ENCODE measurements around the gene EPHA10.
"Not testable (repeated sequence)": the region's sequence is repeated elsewhere in the genome, so short reads cannot be mapped to it uniquely, and the experiment has no call there.

Gene EPHA10

DNA sequence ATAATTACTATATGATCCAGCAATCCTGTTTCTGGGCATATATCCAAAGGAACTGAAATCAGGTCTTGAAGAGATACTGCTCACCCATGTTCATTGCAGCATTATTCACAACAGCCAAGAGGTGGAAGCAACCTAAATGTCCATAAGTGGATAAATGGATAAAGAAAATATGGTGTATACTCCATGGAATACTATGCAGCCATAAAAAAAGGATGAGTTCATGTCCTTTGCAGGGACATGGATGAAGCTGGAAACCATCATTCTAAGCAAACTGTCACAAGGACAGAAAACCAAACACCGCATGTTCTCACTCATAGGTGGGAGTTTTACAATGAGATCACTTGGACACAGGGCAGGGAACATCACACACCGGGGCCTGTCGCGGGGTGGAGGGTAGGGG lies 26.3 kb downstream of the EPHA10 start:
- H3K9ac ChIP-seq (ENCODE audit: low read length in 5 of 5); H3K36me3 ChIP-seq (ENCODE audit: control insufficient read depth in 5 of 5, insufficient read depth in 5 of 5, low read length in 5 of 5); H3K9me3 ChIP-seq (ENCODE audit: control insufficient read depth in 5 of 5, low read length in 5 of 5); H3K4me3 ChIP-seq (ENCODE audit: low read depth in 1 of 5, low read length in 5 of 5); H3K4me1 ChIP-seq (ENCODE audit: control insufficient read depth in 5 of 5, insufficient read depth in 5 of 5, low read length in 5 of 5); H3K27ac ChIP-seq (ENCODE audit: low read depth, low read length): not testable (repeated sequence)
- H3K27me3 ChIP-seq (ENCODE audit: control insufficient read depth in 5 of 5, insufficient read depth in 4 of 5, low read length in 5 of 5) = peaks cover 14 to 39% (median 22%) of the 10 kb centered on the region in 5 donors

DNA sequence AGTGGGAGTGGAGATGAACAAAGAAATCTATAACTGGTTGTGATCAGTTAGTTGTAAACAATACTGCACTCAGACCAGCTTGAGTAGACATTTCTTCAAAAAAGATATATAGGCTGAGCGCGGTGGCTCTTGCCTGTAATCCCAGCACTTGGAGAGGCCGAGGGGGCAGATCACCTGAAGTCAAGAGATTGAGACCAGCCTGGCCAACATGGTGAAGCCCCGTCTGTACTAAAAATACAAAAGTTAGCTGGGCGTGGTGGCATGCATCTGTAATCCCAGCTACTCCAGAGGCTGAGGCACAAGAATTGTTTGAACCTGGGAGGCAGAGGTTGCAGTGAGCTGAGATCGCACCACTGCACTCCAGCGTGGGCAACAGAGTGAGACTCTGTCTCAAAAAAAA lies 26.9 kb downstream of the EPHA10 start:
- H3K9me3 ChIP-seq (ENCODE audit: control insufficient read depth in 5 of 5, low read length in 5 of 5); H3K9ac ChIP-seq (ENCODE audit: low read length in 5 of 5); H3K4me3 ChIP-seq (ENCODE audit: low read depth in 1 of 5, low read length in 5 of 5); H3K27ac ChIP-seq (ENCODE audit: low read depth, low read length); H3K4me1 ChIP-seq (ENCODE audit: control insufficient read depth in 5 of 5, insufficient read depth in 5 of 5, low read length in 5 of 5); H3K36me3 ChIP-seq (ENCODE audit: control insufficient read depth in 5 of 5, insufficient read depth in 5 of 5, low read length in 5 of 5): not testable (repeated sequence)
- peaks cover 20 to 43% (median 23%) of the 10 kb centered on the region in 5 donors for H3K27me3 ChIP-seq (ENCODE audit: control insufficient read depth in 5 of 5, insufficient read depth in 4 of 5, low read length in 5 of 5)

DNA sequence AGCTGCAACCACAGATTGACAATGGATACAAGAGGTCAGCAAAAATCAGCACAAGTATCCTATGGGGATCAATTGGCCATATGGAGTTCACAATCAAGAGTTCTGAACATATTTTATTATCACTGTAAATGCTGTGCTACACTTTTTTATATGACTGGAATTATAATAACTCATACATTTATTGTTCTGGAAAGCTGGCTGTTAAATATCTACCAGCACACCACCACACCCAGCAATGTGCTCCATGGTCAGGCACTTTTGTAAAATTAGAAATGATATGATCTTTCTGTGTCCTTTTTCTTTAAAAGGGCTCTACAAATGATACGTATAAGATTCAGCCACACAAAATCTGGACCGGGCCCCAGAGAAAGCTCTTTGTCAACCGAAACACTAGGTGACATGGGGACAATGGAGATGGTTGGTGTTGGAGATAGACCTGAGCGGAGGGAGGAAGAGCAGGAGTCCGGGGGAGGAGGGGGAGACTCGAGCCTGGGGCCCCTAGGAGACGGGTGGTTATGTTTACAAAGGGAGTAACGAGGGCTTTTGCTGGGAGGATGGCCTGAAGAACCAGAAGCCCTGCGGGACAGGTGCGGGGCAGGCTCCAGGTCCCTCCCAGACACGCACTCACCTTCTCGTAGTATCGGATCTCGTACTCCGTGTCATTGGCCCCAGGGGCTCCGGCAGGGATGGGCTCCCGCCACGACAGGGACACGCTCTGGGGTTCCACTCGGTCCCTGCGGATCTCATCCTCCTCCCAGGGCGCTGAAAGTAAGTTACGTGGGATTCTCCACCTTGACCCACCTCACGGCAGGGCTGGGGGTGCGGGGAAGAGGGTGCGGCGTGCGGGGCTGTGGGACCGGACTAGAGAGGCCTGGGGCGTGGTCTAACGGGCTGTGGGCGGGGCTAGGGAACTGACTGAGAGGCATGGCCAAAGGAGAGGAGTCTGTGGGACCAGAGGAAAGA lies 30.0 kb downstream of the EPHA10 start:
- no peak overlapping the region for H3K9ac ChIP-seq (ENCODE audit: low read length in 5 of 5)
- H3K4me3 ChIP-seq (ENCODE audit: low read depth in 1 of 5, low read length in 5 of 5) = no peak overlapping the region
- peaks cover 0 to 2% (median 0%) of the 10 kb centered on the region in 5 donors for H3K9me3 ChIP-seq (ENCODE audit: control insufficient read depth in 5 of 5, low read length in 5 of 5)
- H3K36me3 ChIP-seq (ENCODE audit: control insufficient read depth in 5 of 5, insufficient read depth in 5 of 5, low read length in 5 of 5) = no peaks in the 10 kb centered on the region
- no peaks in the 10 kb centered on the region for H3K4me1 ChIP-seq (ENCODE audit: control insufficient read depth in 5 of 5, insufficient read depth in 5 of 5, low read length in 5 of 5)
- no peak overlapping the region for H3K27ac ChIP-seq (ENCODE audit: low read depth, low read length)
- H3K27me3 ChIP-seq (ENCODE audit: control insufficient read depth in 5 of 5, insufficient read depth in 4 of 5, low read length in 5 of 5) = peaks cover 17 to 32% (median 22%) of the 10 kb centered on the region in 5 donors

DNA sequence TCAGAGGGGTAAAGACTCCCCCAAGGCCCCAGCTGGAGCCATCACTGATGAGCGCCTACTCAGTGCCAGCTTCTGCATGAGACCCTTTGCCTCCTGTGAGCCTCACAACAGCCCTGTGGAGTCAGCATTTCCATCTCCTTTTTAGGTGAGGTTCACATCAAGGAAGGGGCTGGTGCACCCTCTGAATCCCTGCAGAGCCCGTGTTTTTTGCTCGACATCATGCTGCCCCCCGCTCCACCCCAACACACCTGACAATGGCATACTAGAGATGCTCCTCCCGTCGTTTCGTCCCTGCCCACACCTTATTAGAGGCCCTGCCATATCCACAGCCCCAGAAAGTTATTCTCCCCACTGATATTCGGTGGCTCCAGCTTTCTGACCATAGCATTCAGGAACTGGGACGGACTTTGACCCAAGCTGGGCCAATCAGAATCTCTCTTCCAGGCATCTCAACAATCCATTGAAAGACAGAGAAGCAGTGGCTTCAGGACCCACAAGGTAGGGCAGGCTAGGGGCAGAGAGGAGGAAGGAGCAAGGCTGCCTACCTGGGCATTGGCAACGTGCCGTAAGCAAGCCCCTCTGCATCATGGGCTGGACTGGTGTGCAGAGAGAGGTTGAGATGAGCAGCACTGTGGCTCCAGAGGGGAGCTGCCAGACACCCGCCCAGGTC lies 32.7 kb downstream of the EPHA10 start:
- Histone ChIP-seq H3K27me3 (ENCODE audit: control insufficient read depth in 5 of 5, insufficient read depth in 4 of 5, low read length in 5 of 5) (peaks cover 19 to 33% (median 24%) of the 10 kb centered on the region in 5 donors), H3K9me3 (ENCODE audit: control insufficient read depth in 5 of 5, low read length in 5 of 5) (peaks cover 0 to under 1% (median 0%) of the 10 kb centered on the region in 5 donors), H3K9ac (ENCODE audit: low read length in 5 of 5) (no peak overlapping the region), H3K4me3 (ENCODE audit: low read depth in 1 of 5, low read length in 5 of 5) (no peak overlapping the region), H3K36me3 (ENCODE audit: control insufficient read depth in 5 of 5, insufficient read depth in 5 of 5, low read length in 5 of 5) (no peaks in the 10 kb centered on the region), H3K4me1 (ENCODE audit: control insufficient read depth in 5 of 5, insufficient read depth in 5 of 5, low read length in 5 of 5) (no peaks in the 10 kb centered on the region), H3K27ac (ENCODE audit: low read depth, low read length) (no peak overlapping the region)

DNA sequence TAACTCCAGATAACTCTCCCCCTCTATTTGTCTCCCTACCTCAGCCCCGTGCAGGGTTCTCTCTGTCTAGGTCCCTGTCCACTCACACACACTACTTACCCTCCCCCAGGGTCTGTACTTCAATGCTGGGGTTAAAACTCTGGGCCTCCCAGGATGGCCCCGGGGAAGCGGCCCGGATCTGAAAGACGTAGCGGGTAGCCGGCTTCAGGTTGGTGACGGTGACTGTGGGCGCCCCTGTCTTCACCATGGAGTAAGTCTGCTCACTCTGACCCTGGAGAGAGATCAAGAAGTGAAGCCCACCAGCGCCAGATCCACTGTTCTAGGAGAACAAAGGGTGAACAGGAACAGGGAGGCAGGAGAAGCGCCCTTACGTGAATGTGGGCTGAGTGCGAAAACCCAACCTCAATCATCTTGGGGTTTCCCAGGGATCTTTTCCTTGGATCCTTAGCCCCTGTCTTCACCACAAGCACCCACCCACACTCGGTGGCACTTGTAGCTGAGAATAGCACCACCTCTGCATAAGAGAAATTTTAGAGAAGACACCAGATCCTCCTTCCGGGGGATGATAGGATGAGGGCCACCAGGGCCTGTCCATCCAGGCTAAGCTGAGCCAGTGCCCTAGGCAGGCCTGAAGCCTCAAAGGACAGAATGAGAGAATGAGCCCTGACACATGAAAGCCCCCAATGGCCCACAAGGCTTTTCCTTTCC lies 33.5 kb downstream of the EPHA10 start:
- Histone ChIP-seq H3K9ac (ENCODE audit: low read length in 5 of 5) (no peak overlapping the region), H3K9me3 (ENCODE audit: control insufficient read depth in 5 of 5, low read length in 5 of 5) (no peaks in the 10 kb centered on the region), H3K4me1 (ENCODE audit: control insufficient read depth in 5 of 5, insufficient read depth in 5 of 5, low read length in 5 of 5) (no peaks in the 10 kb centered on the region), H3K27me3 (ENCODE audit: control insufficient read depth in 5 of 5, insufficient read depth in 4 of 5, low read length in 5 of 5) (peaks cover 23 to 40% (median 29%) of the 10 kb centered on the region in 5 donors), H3K27ac (ENCODE audit: low read depth, low read length) (no peak overlapping the region), H3K4me3 (ENCODE audit: low read depth in 1 of 5, low read length in 5 of 5) (no peak overlapping the region), H3K36me3 (ENCODE audit: control insufficient read depth in 5 of 5, insufficient read depth in 5 of 5, low read length in 5 of 5) (no peaks in the 10 kb centered on the region)

DNA sequence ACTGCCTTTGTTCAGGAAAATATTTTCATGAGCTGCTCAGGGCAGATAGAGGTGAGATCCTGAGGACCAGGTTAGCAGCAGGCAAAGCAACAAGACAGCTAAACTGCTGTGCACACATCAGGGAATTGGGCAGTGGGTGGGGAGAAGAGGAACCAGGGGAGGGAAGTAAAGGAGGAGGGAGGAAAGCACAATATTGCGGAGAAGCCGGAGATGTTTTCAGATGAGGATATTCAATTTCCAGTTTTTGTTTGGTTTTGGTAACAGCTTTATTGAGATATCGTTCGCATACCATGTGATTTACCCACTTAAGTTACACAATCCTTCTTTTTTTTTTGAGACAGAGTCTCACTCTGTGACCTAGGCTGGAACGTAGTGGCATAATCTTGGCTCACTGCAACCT lies 34.5 kb downstream of the EPHA10 start:
- Histone ChIP-seq H3K27me3 (ENCODE audit: control insufficient read depth in 5 of 5, insufficient read depth in 4 of 5, low read length in 5 of 5) (peaks cover 15 to 42% (median 32%) of the 10 kb centered on the region in 5 donors), H3K9me3 (ENCODE audit: control insufficient read depth in 5 of 5, low read length in 5 of 5) (no peaks in the 10 kb centered on the region), H3K4me1 (ENCODE audit: control insufficient read depth in 5 of 5, insufficient read depth in 5 of 5, low read length in 5 of 5) (no peaks in the 10 kb centered on the region), H3K36me3 (ENCODE audit: control insufficient read depth in 5 of 5, insufficient read depth in 5 of 5, low read length in 5 of 5) (no peaks in the 10 kb centered on the region), H3K4me3 (ENCODE audit: low read depth in 1 of 5, low read length in 5 of 5) (no peak overlapping the region), H3K27ac (ENCODE audit: low read depth, low read length) (no peak overlapping the region), H3K9ac (ENCODE audit: low read length in 5 of 5) (no peak overlapping the region)

DNA sequence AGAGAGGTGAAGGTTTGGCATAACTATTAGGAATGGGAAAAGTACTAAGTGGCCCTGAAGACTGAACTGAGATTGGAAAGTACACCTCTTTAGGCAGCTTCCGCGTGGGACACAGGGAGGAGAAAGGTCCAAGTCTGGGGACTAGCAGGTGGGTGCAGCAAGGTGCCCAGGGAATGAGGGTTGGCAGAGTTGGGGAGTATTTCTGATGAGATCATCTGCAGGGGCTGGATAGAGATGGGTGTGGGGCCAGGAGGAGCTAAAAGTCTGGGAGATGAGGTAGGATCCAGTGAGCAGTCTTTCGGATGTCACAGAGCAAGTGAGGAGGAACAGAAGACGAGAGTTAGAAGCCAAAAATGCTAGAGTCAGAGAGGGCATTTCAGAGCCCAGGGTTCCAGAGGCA lies 36.5 kb downstream of the EPHA10 start:
- H3K4me1 ChIP-seq (ENCODE audit: control insufficient read depth in 5 of 5, insufficient read depth in 5 of 5, low read length in 5 of 5) = no peaks in the 10 kb centered on the region
- H3K9me3 ChIP-seq (ENCODE audit: control insufficient read depth in 5 of 5, low read length in 5 of 5) = no peaks in the 10 kb centered on the region
- no peak overlapping the region for H3K9ac ChIP-seq (ENCODE audit: low read length in 5 of 5)
- H3K27ac ChIP-seq (ENCODE audit: low read depth, low read length) = no peak overlapping the region
- H3K4me3 ChIP-seq (ENCODE audit: low read depth in 1 of 5, low read length in 5 of 5) = no peak overlapping the region
- no peaks in the 10 kb centered on the region for H3K36me3 ChIP-seq (ENCODE audit: control insufficient read depth in 5 of 5, insufficient read depth in 5 of 5, low read length in 5 of 5)
- H3K27me3 ChIP-seq (ENCODE audit: control insufficient read depth in 5 of 5, insufficient read depth in 4 of 5, low read length in 5 of 5) = peaks cover 6 to 29% (median 25%) of the 10 kb centered on the region in 5 donors

DNA sequence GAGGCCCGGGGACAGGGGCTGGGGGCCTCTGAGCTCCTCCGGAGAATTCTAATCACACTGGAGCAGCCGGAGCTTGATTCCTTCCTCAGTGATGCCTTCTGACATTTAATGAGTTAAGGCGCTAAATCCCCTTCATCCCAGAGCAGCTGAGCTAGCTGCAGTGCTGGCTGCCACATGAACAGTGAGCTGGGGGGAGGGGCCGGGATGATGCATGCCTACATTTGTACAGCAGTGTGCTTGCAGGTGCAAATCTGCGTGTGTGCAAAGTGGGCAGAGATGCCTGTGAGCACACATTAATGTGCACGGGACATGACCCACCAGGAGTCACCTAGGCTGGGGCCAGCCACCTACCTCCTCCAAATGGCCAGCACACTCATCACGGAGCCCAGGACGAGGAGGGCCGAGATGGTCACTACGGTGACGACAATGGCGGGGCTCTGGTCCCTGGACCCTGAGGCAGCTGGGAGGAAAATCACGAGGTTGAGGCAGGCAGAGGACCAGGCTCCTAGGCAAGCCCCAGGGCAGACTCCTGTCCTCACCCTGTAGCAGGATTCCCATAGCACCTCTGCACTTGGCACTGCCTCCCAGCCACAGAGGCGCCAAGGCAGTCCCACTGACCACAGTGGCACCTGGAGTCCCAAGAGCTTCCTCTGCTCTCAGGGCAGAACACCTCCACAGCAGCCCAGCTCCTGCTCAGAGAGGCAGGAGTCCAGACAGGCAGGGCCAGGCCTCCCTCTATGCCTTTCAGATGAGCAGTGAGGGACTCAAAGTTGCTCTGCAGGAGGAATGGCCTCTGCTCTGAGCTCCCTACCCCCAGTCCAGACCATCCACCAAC lies 38.0 kb downstream of the EPHA10 start:
- H3K36me3 ChIP-seq (ENCODE audit: control insufficient read depth in 5 of 5, insufficient read depth in 5 of 5, low read length in 5 of 5) = no peaks in the 10 kb centered on the region
- no peak overlapping the region for H3K27ac ChIP-seq (ENCODE audit: low read depth, low read length)
- H3K4me1 ChIP-seq (ENCODE audit: control insufficient read depth in 5 of 5, insufficient read depth in 5 of 5, low read length in 5 of 5) = no peaks in the 10 kb centered on the region
- H3K27me3 ChIP-seq (ENCODE audit: control insufficient read depth in 5 of 5, insufficient read depth in 4 of 5, low read length in 5 of 5) = peaks cover 10 to 26% (median 20%) of the 10 kb centered on the region in 5 donors
- H3K4me3 ChIP-seq (ENCODE audit: low read depth in 1 of 5, low read length in 5 of 5) = no peak overlapping the region
- H3K9me3 ChIP-seq (ENCODE audit: control insufficient read depth in 5 of 5, low read length in 5 of 5) = no peaks in the 10 kb centered on the region
- H3K9ac ChIP-seq (ENCODE audit: low read length in 5 of 5) = no peak overlapping the region

DNA sequence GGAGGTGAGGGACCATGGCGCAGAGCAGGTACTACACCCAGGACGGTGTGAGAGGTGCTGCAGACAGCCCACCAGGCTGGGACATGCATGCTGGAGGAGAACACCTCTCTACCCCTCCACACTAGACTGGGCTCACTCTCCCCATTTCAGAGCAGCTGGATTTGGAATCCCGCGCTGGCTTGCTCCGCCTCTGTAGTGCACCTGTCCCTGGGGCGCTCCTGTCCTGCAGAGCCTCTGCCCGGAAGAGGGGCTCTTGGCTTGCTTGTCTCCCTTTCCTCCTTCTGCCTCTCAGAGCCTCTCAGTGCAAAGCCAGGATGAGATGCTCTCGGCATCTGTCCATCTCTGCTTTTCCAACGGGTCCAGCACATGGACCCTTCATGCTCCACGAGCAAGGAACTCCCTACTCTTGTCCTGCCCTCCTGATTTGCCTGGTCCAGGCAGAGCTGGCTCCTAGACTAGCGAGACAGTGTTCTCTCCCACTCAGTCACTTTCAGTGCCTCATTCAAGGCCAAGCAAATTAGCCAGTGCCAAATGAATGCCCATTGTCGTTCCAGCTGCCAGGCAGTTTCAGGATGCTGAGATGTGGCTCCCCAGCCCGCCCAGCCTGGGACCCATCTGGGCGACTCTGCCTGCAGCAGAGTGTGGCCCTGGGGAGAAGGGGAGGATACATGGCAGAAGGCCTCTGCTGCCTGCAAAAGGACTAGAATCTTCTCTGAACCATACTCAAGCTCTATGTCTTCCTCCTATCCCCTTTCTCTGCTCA lies 38.9 kb downstream of the EPHA10 start:
- no peak overlapping the region for H3K9ac ChIP-seq (ENCODE audit: low read length in 5 of 5)
- no peaks in the 10 kb centered on the region for H3K4me1 ChIP-seq (ENCODE audit: control insufficient read depth in 5 of 5, insufficient read depth in 5 of 5, low read length in 5 of 5)
- H3K27ac ChIP-seq (ENCODE audit: low read depth, low read length) = no peak overlapping the region
- no peaks in the 10 kb centered on the region for H3K9me3 ChIP-seq (ENCODE audit: control insufficient read depth in 5 of 5, low read length in 5 of 5)
- no peaks in the 10 kb centered on the region for H3K36me3 ChIP-seq (ENCODE audit: control insufficient read depth in 5 of 5, insufficient read depth in 5 of 5, low read length in 5 of 5)
- H3K27me3 ChIP-seq (ENCODE audit: control insufficient read depth in 5 of 5, insufficient read depth in 4 of 5, low read length in 5 of 5) = peaks cover 10 to 26% (median 20%) of the 10 kb centered on the region in 5 donors
- no peak overlapping the region for H3K4me3 ChIP-seq (ENCODE audit: low read depth in 1 of 5, low read length in 5 of 5)
